HepG2 (cell line): Measurements from ENCODE around the gene JAG1.

Experiments used
- CCAR2 ChIP-seq: fragments of 200-400 bp; formaldehyde crosslinking; optimal IDR thresholded peaks from 2 replicates; pipeline ENCODE3; 2018; ENCODE audit warnings: low read depth, mild to moderate bottlenecking, low read length, moderate library complexity
- CENPBD1 ChIP-seq: sonication (generic); formaldehyde crosslinking; IDR thresholded peaks from 2 replicates; pipeline ENCODE4 v1.8.0; 2022; ENCODE audit warnings: missing genetic modification reagents, low read depth, mild to moderate bottlenecking, borderline replicate concordance
- CTCF ChIP-seq: sonication (generic); formaldehyde crosslinking; IDR thresholded peaks from 2 replicates; pipeline ENCODE4 v1.5.0; 2020; ENCODE audit warnings: mild to moderate bottlenecking, missing genetic modification reagents, moderate library complexity
- SETDB1 ChIP-seq: sonication (generic); formaldehyde crosslinking; IDR thresholded peaks from 2 replicates; pipeline ENCODE4 v1.5.1; 2020; ENCODE audit warnings: missing genetic modification reagents, mild to moderate bottlenecking, borderline replicate concordance
- TAF1 ChIP-seq: sonication (generic); formaldehyde crosslinking; IDR thresholded peaks from 2 replicates; pipeline ENCODE4 v1.4.0; 2020; ENCODE audit warnings: missing genetic modification reagents
- TMF1 ChIP-seq: sonication (generic); formaldehyde crosslinking; IDR thresholded peaks from 2 replicates; pipeline ENCODE4 v1.8.1; 2022; ENCODE audit warnings: low read depth, missing genetic modification reagents
- ZFP62 ChIP-seq: sonication (generic); formaldehyde crosslinking; IDR thresholded peaks from 2 replicates; pipeline ENCODE4 v1.4.0; 2020; ENCODE audit warnings: missing genetic modification reagents
- ZNF143 ChIP-seq: sonication (generic); formaldehyde crosslinking; IDR thresholded peaks from 2 replicates; pipeline ENCODE4 v1.4.0; 2020; ENCODE audit warnings: missing genetic modification reagents

- no peak for TF ChIP-seq CCAR2
- TF ChIP-seq ZNF143 (CRISPR knock-in tag), result no peak
- no peak for TF ChIP-seq CTCF
- no peak for TF ChIP-seq SETDB1 (CRISPR knock-in tag)
- no peak for TF ChIP-seq CENPBD1 (CRISPR knock-in tag)
- TF ChIP-seq ZFP62 (CRISPR knock-in tag), result no peak
- TF ChIP-seq TMF1 (CRISPR knock-in tag), result no peak
- no peak for TF ChIP-seq TAF1 (CRISPR knock-in tag)
These were observed 51.0 kb downstream of the JAG1 start for GRCh38 chr20:10622657-10623418.
